ENCODE data around the gene CTNNA3. TPM values are rescaled to one million over a fixed set of nuclear protein-coding genes. Genes with fewer than 3 reads are reported as not detected.

Gene CTNNA3
- total and polyA plus RNA-seq, 4 donors, result 0.16 to 2.4 (median 1.4) TPM

GRCh38 chr10:67662415-67662814, 33.6 kb downstream of the CTNNA3 start:
- no peak for DNase-seq (ENCODE audit: low spot score)
- no peak overlapping the region for H3K9ac ChIP-seq (ENCODE audit: low read depth in 1 of 2, low read length in 2 of 2)
- H3K27ac ChIP-seq (ENCODE audit: low read depth in 1 of 2, low read length in 2 of 2), result no peak overlapping the region
- no peak for TF ChIP-seq GABPA (IDR thresholded peaks at IDR 0.05 in 1 of 2, conservative IDR thresholded peaks at IDR 0.05 in 1 of 2)
- TF ChIP-seq, protein P1, sequence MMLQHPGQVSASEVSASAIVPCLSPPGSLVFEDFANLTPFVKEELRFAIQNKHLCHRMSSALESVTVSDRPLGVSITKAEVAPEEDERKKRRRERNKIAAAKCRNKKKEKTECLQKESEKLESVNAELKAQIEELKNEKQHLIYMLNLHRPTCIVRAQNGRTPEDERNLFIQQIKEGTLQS (IDR thresholded peaks at IDR 0.05), result no peak
- TF ChIP-seq EGR1 (IDR thresholded peaks at IDR 0.05; ENCODE audit: low read depth in 2 of 2), result no peak
- no peak for TF ChIP-seq YY1 (IDR thresholded peaks at IDR 0.05)
- TF ChIP-seq, protein P2, sequence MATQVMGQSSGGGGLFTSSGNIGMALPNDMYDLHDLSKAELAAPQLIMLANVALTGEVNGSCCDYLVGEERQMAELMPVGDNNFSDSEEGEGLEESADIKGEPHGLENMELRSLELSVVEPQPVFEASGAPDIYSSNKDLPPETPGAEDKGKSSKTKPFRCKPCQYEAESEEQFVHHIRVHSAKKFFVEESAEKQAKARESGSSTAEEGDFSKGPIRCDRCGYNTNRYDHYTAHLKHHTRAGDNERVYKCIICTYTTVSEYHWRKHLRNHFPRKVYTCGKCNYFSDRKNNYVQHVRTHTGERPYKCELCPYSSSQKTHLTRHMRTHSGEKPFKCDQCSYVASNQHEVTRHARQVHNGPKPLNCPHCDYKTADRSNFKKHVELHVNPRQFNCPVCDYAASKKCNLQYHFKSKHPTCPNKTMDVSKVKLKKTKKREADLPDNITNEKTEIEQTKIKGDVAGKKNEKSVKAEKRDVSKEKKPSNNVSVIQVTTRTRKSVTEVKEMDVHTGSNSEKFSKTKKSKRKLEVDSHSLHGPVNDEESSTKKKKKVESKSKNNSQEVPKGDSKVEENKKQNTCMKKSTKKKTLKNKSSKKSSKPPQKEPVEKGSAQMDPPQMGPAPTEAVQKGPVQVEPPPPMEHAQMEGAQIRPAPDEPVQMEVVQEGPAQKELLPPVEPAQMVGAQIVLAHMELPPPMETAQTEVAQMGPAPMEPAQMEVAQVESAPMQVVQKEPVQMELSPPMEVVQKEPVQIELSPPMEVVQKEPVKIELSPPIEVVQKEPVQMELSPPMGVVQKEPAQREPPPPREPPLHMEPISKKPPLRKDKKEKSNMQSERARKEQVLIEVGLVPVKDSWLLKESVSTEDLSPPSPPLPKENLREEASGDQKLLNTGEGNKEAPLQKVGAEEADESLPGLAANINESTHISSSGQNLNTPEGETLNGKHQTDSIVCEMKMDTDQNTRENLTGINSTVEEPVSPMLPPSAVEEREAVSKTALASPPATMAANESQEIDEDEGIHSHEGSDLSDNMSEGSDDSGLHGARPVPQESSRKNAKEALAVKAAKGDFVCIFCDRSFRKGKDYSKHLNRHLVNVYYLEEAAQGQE (IDR thresholded peaks at IDR 0.05), result no peak
- TF ChIP-seq JUND (IDR thresholded peaks at IDR 0.05), result no peak
- no peak for TF ChIP-seq FOXA1 (IDR thresholded peaks at IDR 0.05)
- no peak for TF ChIP-seq SP1 (IDR thresholded peaks at IDR 0.05)
- TF ChIP-seq, protein P3, sequence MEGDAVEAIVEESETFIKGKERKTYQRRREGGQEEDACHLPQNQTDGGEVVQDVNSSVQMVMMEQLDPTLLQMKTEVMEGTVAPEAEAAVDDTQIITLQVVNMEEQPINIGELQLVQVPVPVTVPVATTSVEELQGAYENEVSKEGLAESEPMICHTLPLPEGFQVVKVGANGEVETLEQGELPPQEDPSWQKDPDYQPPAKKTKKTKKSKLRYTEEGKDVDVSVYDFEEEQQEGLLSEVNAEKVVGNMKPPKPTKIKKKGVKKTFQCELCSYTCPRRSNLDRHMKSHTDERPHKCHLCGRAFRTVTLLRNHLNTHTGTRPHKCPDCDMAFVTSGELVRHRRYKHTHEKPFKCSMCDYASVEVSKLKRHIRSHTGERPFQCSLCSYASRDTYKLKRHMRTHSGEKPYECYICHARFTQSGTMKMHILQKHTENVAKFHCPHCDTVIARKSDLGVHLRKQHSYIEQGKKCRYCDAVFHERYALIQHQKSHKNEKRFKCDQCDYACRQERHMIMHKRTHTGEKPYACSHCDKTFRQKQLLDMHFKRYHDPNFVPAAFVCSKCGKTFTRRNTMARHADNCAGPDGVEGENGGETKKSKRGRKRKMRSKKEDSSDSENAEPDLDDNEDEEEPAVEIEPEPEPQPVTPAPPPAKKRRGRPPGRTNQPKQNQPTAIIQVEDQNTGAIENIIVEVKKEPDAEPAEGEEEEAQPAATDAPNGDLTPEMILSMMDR (IDR thresholded peaks at IDR 0.05; ENCODE audit: low read depth, low read length, missing input control), result no peak
- TF ChIP-seq, protein P4, sequence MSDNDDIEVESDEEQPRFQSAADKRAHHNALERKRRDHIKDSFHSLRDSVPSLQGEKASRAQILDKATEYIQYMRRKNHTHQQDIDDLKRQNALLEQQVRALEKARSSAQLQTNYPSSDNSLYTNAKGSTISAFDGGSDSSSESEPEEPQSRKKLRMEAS (IDR thresholded peaks at IDR 0.05), result no peak
- TF ChIP-seq RAD21 (IDR thresholded peaks at IDR 0.05), result no peak
- H3K4me1 ChIP-seq (ENCODE audit: control insufficient read depth in 4 of 4, insufficient read depth in 4 of 4, low read length in 3 of 4), result no peaks in the 10 kb centered on the region
- no peaks in the 10 kb centered on the region for H3K27me3 ChIP-seq (ENCODE audit: control insufficient read depth in 4 of 4, insufficient read depth in 4 of 4, low read length in 3 of 4)
- no peaks in the 10 kb centered on the region for H3K36me3 ChIP-seq (ENCODE audit: control insufficient read depth in 4 of 4, insufficient read depth in 3 of 4, low read depth in 1 of 4, low read length in 3 of 4)
- WGBS, result 89% methylated on average over 3 of the region's 3 CpGs
- H3K9me3 ChIP-seq (ENCODE audit: control insufficient read depth in 4 of 4, low read length in 3 of 4), result no peaks in the 10 kb centered on the region
- no peak overlapping the region for H3K4me3 ChIP-seq (ENCODE audit: low read depth in 1 of 3, low read length in 3 of 3)

DNA sequence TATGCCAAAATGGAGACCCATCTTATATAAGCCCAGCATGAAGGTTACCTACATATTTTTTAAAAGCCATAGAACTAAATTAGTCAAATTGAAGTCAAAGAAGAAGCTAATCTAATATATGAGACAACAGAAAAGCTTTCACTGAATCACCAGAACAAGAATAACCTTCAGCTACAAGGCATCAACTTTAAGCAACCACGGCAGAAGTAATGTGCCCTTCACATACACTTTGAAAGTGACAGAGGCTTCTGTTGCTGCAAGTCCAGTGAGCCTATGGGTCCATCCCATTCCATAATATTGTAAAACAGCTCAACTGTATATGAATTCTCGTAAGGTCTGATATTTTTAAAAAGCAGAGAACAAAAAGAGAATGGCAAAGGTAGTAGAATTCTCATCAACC, 36.5 kb downstream of the CTNNA3 start:
- Histone ChIP-seq H3K27ac (ENCODE audit: low read depth in 1 of 2, low read length in 2 of 2) (no peak overlapping the region), H3K4me3 (ENCODE audit: low read depth in 1 of 3, low read length in 3 of 3) (no peak overlapping the region), H3K9me3 (ENCODE audit: control insufficient read depth in 4 of 4, low read length in 3 of 4) (no peaks in the 10 kb centered on the region), H3K36me3 (ENCODE audit: control insufficient read depth in 4 of 4, insufficient read depth in 3 of 4, low read depth in 1 of 4, low read length in 3 of 4) (no peaks in the 10 kb centered on the region), H3K27me3 (ENCODE audit: control insufficient read depth in 4 of 4, insufficient read depth in 4 of 4, low read length in 3 of 4) (no peaks in the 10 kb centered on the region), H3K9ac (ENCODE audit: low read depth in 1 of 2, low read length in 2 of 2) (no peak overlapping the region), H3K4me1 (ENCODE audit: control insufficient read depth in 4 of 4, insufficient read depth in 4 of 4, low read length in 3 of 4) (no peaks in the 10 kb centered on the region)
- TF ChIP-seq RXRA (IDR thresholded peaks at IDR 0.05) (no peak), SP1 (IDR thresholded peaks at IDR 0.05) (no peak), GABPA (IDR thresholded peaks at IDR 0.05 in 1 of 2, conservative IDR thresholded peaks at IDR 0.05 in 1 of 2) (no peak)
- TF ChIP-seq, protein P1 (IDR thresholded peaks at IDR 0.05), result no peak
- WGBS, result 84% methylated on average over 2 of the region's 2 CpGs
- DNase-seq (ENCODE audit: low spot score), result no peak
